GM19328 (cell line): ENCODE data around the gene NOS1AP.
"Not testable (repeated sequence)": the region's sequence is repeated elsewhere in the genome, so short reads cannot be mapped to it uniquely, and the experiment has no call there.

ENCODE experiments used
- ATAC-seq: cut with Tn5 transposase; IDR thresholded peaks from one replicate; pipeline ENCODE4 v1.9.1; 2021; ENCODE audit warnings: mild to moderate bottlenecking, moderate library complexity; ENCODE audit not compliant: unreplicated experiment

NOS1AP gene

DNA sequence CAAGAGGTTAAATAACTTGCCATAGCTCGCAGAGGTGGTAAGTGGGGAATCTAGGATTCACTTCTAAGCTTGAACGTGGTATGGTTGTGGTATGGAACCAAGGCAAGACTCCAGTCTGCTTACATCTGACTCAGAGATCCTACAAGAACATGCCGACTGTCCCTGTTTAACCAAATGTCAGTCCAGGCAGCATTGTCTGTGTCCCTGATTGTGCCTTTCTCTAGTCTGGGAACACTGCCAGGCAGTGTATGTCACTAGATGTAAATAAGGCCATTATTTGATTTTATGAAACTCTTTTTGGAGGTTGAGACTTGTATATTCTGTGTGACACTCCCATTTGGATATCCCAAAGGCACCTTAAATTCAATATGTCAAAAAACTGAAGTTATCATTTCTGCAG is 96.0 kb downstream of the NOS1AP start:
- ATAC-seq, result no peak

DNA sequence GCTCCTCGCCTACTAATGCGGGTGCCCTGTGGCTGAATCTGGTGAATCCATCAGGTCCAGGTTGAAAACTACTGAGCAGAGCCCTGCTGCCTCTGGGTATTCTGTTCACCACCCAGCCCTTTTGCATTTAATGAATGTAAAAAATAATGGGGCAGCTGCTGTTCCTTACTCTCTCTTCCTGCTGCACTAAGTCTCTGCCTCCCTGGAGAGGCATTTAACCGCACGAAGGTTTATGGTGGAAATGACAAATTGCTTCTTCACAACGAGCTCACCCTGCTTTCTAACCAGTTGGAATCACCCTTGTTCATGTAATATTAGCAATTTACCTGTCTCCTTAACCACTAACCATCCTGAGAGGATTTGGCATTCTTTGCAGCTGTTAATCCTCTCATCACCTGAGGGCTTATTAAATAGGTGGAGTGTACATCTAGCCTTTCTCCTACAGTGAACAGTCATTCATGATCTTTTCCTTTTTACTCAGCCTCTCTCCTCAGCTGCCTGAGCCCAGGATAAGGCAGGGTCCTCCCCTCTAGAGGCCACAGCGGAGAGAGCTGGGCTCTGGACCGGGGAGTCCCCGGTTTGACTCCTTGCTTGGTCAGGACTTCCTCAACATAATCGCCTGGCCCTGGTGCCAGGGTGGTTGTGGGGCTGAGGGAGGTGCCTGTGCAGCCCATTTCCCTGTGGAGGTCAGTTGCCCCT is 97.6 kb downstream of the NOS1AP start:
- no peak for ATAC-seq

DNA sequence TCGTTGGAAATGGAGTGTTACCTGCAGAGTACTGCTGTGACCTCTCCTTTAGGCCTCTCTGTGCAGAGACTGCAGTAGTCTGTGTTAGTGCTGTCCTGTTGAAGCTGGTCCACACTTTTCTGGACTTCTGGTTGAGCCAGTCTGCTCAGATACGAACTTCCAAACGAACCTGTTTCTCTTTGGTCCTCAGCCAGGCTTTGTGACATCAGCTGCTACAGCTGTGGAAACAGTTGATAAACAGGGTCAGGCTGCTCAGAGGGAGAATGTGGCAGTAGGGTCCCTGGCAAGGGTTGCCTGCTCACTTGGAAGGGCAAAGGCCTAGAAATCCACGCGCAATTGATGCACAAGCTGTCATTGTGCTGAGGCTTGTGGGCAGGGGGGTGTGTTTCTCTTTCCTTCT is 98.8 kb downstream of the NOS1AP start:
- ATAC-seq, result no peak

DNA sequence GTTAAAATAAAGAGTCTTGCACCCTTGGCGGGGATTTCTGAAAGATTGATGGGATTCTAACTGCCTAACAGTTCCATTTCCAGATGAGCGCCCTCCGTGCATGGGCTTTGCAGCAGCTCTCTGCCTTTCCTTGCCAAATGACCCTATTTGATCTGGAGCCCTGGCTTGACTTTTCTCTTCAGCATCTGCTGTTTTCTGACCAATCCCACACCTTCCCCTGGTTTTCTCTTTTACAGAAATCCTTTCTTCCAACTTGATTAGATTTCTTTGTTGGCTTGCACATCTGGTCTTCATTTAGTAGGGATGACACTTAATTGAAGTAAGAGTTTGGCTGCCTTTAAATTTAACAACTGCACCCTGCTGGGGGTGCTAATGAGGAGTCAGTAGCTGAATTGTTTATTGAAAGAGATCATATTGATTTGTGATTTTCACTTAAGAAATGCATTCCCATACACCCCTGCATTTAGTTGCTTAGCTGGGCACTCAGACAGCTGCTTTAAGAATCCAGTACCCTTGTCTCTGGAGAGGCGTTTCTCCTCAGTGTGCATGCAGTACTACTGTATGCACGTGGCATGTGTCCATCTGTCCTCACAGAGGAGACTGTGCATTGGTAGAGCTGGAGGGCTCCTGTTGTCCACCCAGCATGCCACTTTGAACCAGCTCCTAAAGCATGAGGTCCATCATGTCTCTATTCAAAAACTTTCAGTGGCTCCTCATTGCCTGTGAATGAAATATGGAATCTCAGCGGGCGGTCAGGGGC is 99.7 kb downstream of the NOS1AP start:
- ATAC-seq, result no peak

DNA sequence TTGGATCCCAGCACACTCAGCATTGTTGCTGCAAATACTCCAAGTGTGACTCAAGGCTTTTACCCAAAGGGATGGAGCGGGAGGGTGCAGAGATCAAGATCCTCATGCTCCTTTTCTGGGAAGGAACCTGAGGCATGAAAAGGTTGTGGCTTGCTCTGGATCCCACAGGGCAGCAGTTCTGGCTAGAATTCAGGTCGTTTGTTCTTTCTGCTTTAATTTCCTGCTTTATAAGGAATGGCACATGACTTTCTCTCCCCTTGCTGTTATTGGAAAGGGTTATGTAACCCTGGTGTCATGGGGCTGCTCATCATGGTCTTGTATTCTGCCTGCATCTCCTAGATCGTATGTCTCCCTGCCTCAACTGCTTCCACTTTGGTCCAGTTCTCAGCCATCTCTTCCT is 101.6 kb downstream of the NOS1AP start:
- no peak for ATAC-seq

DNA sequence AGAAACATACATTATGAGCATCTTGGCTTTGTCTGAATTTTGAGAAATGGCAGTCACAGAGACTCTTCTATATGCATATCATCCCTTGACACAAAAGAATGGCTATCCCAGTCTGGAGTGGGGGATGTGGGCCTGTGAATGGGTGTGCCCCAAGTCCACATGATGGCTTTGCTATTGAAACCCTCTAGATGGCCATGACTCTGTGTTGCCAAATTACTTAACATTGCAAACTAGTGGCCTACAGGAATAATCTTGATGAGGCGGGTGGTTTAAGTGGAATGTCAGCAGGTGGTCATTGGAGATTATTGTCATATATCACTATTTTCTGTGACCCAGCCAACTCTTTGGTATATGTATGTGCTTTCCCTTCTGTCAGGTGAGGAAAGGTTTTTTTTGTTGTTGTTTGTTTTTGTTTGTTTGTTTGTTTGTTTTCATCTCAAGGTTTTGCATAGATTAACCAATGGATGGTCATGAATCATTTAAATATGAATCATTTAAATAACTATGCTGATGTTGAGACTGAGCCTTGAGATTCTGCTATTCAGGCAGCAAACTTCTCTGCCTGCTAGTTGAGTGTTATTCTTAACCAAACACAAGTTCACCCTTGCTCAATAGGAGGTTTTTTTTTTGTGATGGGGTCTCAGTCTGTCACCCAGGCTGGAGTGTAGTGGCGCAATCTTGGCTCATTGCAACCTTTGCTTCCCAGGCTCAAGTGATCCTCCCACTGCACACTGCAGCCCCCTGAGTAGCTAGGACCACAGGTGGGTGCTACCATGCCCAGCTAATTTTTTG is 103.0 kb downstream of the NOS1AP start:
- no peak for ATAC-seq

DNA sequence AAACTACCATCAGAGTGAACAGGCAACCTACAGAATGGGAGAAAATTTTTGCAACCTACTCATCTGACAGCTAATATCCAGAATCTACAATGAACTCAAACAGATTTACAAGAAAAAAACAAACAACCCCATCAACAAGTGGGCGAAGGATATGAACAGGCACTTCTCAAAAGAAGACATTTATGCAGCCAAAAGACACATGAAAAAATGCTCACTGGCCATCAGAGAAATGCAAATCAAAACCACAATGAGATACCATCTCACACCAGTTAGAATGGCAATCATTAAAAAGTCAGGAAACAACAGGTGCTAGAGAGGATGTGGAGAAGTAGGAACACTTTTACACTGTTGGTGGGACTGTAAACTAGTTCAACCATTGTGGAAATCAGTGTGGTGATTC is 104.1 kb downstream of the NOS1AP start:
- not testable (repeated sequence) for ATAC-seq

DNA sequence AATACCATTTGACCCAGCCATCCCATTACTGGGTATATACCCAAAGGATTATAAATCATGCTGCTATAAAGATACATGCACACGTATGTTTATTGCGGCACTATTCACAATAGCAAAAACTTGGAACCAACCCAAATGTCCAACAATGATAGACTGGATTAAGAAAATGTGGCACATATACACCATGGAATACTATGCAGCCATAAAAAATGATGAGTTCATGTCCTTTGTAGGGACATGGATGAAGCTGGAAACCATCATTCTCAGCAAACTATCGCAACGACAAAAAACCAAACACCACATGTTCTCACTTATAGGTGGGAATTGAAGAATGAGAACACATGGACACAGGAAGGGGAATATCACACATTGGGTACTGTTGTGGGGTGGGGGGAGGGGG is 104.5 kb downstream of the NOS1AP start:
- not testable (repeated sequence) for ATAC-seq

DNA sequence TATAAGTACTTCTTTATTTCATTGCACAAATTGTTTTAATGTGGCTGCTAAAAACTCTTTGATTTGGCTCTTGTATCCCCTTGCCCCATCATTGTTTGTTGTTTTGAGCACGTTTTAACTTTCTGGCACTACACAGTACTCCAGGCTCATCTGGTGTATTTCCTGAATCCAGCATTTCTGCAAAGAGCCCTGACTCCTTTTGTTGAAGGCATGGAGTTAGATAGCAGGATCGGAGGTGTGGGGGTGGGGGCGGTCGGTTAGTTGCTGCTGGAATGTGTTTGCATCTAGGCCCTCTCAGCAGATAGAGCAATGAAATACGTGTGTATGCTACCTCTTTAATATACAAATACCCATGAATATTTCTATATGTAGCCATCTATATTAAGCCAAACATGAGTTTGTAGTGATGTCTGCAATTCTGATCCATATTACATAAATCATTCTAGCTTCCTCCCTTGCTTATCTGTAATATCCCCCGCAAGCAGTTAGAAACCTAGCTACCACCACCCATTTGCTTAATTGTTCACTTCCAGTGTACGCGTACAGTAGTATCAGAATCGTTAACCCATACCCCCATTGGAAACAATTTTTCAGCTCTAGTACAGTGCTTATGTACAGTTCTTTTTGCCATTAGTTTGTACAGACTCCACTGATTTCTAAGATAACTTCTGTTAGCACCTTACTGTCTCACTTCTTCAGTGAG is 106.0 kb downstream of the NOS1AP start:
- ATAC-seq, result no peak

DNA sequence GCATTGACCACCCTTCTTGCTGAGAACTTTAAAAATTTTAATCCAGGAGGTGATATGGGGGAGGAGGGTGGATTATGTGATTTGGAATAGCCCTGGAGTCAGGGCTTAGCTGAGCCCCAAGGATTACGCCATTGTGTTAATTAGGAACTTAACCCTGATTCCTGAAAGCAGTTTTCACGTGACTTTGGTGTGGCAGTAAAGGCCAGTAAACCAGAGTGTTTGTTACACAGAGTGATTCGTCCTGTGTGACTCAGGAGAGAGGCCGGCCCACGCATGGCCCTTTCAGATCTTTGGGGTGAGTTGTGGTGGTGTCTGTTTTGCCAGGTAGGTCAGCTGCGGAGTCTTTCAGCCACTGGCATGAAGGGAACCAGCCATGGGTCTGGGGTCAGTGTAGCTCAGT is 107.6 kb downstream of the NOS1AP start:
- no peak for ATAC-seq

DNA sequence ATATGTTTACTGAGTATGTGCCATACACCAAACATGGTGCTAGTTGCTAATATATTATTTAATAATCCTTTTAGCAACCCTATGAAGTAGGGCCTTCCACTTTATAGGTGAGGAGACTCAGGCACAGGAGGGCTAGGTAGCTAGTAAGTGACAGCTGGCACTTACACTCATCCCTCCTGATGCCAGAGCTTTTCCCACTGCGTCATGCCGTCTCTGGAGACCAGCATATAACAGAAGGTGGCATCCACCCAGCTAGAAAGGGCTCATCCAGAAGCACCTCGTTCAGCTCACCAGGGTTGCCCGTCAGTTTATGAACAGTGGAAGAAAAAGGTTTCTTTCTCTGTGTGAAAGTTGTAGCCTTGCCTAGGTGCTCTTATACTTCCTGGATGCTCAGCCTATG is 108.9 kb downstream of the NOS1AP start:
- ATAC-seq, result no peak

DNA sequence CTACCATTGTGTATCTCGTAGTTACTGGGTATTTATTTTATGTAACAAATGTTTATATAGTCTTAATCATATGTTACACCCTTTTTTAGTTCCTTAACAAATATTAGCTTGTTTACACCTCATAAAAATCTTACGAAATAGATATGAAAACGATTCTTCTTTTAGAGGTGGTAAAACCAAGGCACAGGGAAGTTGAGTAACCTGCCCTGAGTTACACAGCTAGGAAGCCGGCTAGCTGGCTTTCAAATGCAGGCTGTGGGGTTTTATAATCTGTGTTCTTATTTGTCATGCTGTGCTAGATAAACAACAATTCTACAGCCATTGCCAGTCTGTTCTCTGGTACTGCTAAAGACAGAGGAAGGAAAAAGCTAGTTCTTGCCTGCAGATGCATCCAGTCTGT is 109.6 kb downstream of the NOS1AP start:
- ATAC-seq, result no peak

DNA sequence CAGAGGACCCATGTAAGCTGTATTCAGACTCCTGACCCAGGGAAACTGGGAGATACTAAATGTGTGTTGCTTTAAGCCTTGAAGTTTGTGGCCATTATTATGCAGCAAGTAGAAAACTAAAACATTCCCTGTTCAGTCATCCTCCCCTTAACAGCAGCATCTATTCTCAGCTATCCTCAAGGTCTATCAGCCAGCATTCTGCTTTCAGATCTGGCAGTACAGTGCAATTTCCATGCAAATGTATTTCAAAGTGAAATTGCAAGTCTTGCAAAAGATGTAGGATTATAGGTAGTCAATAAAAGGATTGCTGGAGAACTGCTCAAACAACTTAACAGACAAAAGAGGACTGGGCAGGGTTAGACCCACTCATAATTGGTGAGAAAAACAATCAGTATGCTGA is 111.3 kb downstream of the NOS1AP start:
- no peak for ATAC-seq

DNA sequence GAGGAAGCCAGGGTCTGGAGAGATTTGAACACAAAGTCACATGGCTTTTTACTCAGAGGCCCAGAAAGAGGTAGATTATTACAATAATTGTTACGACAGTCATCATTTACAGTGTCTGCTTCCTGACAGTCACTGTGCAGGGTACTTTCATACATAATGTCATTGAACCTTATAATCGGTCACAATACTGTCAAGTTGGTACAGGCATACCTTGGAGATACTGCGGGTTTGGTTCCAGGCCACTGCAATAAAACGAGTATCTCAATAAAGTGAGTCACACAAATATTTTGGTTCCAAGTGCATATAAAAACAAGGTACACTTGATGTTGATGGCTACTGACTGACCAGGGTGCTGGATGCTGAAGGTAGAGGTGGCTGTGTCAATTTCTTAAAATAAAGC is 112.6 kb downstream of the NOS1AP start:
- ATAC-seq, result no peak

DNA sequence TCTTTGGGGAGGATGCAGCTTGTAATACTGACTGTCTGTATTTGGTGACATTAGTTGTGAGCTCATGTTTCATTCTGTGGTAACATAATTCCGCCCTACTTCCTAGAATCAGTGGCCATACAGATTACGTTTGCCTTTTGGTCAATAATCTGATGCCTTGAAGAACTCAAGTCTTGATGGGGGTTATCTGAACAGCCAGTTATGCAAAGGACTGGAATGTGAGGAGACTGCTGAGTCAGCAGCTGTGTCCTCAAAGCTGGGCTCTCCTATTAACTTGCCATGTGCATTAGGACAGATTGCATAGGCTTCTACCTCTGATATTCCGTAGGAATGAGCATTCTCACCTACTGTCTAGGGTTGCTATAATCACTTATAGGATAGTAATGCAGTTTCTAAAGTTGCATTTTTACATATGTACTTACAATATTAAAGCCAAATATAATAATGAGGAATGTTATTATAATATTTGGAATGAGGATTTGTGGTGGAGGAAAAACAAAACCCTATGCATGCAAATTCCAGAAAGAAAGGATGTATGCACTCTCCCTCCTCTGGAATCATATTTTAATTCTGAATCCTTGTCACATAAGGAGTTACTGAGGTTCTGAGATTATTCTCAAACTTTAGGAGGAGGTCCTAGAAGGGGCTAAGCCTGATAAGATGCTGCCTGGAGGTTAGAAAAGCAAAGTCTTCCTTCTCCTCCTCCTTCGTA is 116.0 kb downstream of the NOS1AP start:
- ATAC-seq, result no peak

DNA sequence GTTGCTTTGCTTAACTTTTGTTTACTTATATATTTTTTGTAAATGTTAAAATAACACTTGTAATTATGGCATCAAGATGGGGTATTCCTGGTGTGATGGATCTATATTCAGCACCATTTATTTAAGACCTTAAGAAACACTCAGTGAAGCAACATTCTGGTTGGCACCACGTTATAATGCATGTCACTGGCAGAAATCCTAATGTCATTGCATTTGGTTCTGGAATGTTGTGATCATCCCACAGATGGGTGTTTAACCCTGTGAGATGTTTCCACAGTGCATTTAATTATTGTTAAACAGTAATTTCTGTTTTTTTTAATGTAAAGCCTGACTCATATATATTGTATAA is 116.5 kb downstream of the NOS1AP start:
- ATAC-seq, result no peak

DNA sequence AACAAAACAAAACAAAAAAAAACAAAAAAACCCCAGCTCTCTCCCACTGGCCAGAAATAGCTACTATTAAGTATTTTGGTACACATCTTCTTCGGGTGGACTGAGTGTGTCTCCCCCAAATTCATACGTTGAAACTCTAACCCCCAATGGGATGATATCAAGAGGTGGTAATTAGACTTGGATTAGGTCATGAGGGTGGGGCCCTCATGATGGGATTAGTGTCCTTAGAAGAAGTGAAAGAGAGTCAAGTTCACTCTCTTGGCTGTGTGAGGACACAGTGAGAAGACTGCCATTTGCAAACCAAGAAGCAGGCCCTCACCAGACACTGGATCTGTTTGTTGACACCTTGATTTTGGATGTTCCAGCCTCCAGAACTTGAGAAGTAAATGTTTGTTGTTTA is 116.9 kb downstream of the NOS1AP start:
- no peak for ATAC-seq

DNA sequence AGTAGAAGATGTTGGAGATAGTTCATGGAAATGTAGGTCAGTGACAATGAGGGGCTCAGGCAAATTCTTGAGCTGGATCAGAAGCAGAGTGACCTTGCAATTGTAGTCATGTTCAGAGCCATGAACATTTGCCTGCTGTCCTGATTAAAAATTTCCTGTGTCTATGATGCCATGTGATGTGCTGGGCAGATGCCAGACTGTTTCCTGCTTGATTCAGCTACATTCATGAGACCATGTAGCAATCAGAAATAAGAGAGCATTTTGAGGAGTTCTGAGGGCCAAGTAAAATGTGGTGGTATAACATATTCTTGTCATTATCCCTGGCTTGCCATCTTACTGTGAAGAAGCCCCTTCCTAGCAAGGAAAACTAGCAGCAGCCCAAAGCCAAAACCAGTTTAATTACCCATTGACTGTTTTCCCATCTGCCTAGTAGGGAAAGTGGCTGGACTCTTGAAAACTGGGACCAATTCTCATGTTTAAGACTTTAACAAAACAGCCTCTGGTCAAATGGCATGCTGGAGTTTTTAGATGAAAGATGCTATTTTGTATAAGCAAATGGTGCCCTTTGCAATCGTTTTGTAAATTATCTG is 118.3 kb downstream of the NOS1AP start:
- no peak for ATAC-seq

DNA sequence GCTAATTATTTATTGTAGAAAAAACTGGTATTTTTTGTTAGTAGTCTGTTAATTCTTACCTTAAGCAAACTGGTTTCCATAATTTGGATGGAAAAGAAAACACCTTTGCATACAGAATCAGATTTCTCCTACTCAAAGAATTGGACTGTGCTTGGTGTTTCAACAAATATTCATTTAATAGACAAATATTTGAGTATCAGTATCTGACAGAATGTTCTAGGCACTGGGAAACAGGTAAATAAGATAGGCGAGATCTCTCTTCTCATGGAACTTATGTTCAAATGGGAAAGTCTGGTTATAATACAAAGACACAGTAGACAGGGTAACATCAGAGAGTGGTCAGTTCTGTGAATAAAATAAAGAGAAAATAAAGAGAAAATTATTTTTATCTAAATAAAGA is 119.9 kb downstream of the NOS1AP start:
- no peak for ATAC-seq
